ENCODE data around the gene STIMATE.

The STIMATE gene

DNA sequence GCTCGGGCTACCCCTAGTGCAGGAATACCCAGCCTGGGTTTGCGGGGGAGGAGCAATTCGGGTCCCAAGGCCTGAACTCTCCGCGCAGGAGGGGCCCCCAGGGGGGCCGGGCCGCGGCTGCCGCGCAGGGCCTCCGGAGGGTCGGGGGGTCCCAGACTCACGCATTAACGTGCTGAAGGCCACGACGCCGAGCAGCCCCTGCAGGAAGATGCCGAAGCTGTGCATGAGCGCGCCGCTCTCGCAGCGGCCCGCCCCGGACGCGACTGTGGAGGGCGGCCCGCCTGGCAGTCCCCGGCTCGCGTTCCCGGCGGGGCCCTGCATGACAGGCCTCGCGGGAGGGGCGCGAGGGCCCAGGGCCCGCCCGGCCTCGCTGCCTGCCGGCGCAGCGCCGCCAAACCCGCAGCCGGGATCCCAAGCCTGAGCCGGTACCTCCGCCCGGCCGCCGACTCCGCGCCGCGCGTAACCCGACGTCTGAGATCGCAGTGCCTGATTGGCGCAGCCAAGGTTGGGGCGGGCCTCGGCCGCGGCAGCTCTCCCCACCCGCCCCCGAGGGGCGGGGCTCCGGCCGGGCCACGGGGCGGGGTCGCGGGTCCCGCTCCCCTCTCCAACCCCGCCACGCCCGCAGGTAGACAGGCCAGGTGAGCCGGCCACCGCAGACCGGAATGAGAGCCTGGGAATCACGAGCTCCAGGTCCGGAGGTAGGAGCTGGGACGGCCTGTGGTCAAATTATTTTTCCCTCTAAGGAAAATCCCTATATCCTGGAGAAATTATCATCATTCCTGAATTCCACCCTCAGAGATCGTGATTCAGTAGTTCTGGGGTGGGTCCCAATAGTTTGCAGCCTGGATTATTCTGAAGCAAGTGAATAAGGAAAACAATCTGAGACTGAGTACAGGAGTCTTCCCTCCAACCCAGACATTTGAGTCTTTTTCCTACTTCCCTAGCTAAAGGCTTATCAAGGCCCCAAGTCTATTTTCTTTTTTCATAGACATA lies at the start of gene STIMATE:
Gene STIMATE (minus strand): TSS at position 419 of the 993 bp plus-strand sequence. CDS start 98 bp downstream, at position 321.
- peak; percentile 97 for DNase-seq (ENCODE audit: low spot score)
- TF ChIP-seq, protein P1, sequence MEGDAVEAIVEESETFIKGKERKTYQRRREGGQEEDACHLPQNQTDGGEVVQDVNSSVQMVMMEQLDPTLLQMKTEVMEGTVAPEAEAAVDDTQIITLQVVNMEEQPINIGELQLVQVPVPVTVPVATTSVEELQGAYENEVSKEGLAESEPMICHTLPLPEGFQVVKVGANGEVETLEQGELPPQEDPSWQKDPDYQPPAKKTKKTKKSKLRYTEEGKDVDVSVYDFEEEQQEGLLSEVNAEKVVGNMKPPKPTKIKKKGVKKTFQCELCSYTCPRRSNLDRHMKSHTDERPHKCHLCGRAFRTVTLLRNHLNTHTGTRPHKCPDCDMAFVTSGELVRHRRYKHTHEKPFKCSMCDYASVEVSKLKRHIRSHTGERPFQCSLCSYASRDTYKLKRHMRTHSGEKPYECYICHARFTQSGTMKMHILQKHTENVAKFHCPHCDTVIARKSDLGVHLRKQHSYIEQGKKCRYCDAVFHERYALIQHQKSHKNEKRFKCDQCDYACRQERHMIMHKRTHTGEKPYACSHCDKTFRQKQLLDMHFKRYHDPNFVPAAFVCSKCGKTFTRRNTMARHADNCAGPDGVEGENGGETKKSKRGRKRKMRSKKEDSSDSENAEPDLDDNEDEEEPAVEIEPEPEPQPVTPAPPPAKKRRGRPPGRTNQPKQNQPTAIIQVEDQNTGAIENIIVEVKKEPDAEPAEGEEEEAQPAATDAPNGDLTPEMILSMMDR (IDR thresholded peaks at IDR 0.05; ENCODE audit: borderline replicate concordance, control extremely low read depth, extremely low read depth, insufficient read depth, missing control alignments), result no peak
- in situ Hi-C loops (cut with MboI; ENCODE audit: low sequenced_read_pairs, unreplicated experiment), result no loop called here

DNA sequence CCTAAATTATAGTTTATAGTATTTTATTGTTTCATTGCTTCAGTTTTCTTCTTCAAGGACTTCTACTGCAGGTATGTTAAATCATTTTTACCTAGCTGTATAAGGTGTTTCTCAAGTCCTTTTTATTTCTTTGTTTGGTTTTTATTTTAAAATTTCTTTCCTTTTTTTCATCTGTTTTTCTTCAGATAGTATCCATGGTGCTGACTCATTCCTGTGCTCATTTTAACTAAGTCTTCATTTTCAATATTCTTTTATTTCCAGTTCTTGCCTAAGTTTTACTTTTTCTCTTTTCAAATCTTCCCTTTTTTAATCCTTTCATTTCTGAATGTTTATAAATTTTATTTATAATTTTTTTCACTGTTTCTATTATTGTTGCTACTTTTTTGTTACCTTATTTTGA lies 42.3 kb upstream of the STIMATE start:
- TF ChIP-seq, protein P1 (IDR thresholded peaks at IDR 0.05; ENCODE audit: borderline replicate concordance, control extremely low read depth, extremely low read depth, insufficient read depth, missing control alignments), result no peak
- in situ Hi-C loops (cut with MboI; ENCODE audit: low sequenced_read_pairs, unreplicated experiment), result no loop called here
- DNase-seq (ENCODE audit: low spot score), result no peak

DNA sequence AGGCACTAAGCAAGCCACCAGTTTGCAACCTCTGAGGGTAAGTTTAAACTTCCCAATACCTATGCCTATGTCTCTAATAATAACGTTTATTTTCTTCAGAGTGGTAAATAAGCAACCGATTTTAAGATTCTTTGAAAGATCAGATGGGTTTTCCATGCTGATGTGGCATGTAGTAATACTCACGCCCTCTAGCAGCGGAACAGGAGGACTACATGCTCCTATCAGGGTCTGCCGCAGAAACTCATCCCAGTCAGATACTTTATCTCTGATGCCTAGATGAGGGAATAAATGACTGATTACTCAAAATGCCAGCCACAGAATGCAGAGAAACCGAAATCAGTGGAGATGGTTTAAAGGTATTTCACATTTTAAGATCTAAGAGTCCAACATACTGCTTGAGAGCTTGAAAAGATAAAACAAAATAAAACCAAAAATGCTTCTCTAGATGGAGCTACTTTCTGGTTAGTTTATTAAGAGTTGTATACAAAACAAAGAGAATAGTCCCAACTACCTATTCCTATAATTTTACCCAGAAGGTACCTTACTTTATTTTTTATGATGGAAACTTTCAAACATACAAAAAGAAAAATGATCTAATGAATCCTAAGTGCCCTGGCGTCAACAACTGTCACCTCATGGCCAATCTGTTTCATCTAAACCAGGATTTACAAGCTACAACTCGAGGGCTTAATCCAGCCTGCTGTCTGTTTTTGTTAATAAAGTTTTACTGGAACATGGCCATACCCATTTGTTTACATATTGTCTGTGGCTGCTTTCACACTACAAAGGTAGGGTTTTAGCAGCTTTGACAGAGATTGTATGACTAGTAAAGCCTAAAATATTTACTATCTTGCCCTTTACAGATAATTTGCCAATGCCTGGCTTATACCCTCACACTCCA lies 37.5 kb upstream of the STIMATE start:
- TF ChIP-seq, protein P1 (IDR thresholded peaks at IDR 0.05; ENCODE audit: borderline replicate concordance, control extremely low read depth, extremely low read depth, insufficient read depth, missing control alignments), result peak; percentile 70
- in situ Hi-C loops (cut with MboI; ENCODE audit: low sequenced_read_pairs, unreplicated experiment), result no loop called here
- peak; percentile 66 for DNase-seq (ENCODE audit: low spot score)

DNA sequence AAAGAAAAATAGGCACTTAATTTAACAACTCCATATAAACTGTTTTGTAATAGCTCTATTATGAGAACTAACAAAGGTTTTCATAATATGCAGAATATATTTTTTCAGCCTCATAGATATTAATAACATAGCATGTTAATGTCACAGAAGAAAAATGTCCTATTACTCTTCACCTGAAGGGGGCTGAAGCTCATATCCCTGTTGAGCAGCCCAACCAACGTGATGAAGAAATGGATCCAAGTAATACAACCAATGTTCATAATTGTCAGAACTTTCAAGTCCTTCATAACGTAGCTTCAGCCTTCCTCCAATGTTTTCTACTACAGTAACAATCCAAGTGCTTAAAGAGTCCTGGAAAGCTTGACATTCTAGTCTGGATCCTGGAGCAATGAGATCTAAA lies 34.5 kb upstream of the STIMATE start:
- in situ Hi-C loops (cut with MboI; ENCODE audit: low sequenced_read_pairs, unreplicated experiment), result no loop called here
- TF ChIP-seq, protein P1 (IDR thresholded peaks at IDR 0.05; ENCODE audit: borderline replicate concordance, control extremely low read depth, extremely low read depth, insufficient read depth, missing control alignments), result no peak
- no peak for DNase-seq (ENCODE audit: low spot score)

DNA sequence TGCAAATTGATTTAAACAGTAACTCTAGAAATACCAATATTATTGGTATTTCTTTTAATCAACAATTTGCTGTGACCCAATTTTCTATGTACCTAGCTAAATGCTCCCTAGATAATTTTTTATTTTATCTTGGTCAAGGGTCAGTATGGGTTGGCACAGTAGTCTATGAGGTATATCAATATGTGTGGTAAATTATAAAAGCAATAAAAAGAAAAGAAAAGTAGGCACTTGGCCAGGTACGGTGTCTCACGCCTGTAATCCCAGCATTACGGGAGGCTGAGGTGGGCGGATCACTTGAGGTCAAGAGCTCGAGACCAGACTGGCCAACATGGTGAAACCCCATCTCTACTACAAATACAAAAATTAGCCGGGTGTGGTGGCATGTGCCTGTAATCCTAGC lies 34.0 kb upstream of the STIMATE start:
- TF ChIP-seq, protein P1 (IDR thresholded peaks at IDR 0.05; ENCODE audit: borderline replicate concordance, control extremely low read depth, extremely low read depth, insufficient read depth, missing control alignments), result no peak
- in situ Hi-C loops (cut with MboI; ENCODE audit: low sequenced_read_pairs, unreplicated experiment), result no loop called here
- DNase-seq (ENCODE audit: low spot score), result no peak

DNA sequence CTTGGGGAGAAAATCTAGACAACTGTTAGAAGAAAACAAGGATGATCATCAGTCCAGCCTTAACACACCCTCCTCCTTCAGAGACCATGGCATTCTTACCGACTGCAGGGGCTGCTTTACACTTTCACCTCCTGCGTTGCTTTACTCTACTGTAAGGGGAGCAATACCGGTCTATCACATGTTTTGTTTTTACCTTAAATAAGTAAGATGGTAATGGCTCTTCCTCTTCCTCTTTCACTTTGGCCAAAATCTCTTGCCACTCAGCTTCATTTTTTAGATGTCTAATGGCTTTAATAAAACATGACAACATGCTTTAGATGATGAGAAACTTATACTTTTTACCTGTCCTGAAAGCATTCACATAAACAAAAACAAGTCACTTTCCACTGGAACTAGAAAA lies 33.4 kb upstream of the STIMATE start:
- TF ChIP-seq, protein P1 (IDR thresholded peaks at IDR 0.05; ENCODE audit: borderline replicate concordance, control extremely low read depth, extremely low read depth, insufficient read depth, missing control alignments), result no peak
- DNase-seq (ENCODE audit: low spot score), result peak; percentile 33
- in situ Hi-C loops (cut with MboI; ENCODE audit: low sequenced_read_pairs, unreplicated experiment), result no loop called here
